Ishikawa (cell line): ENCODE data around the gene DDX41.

Source experiments
- CEBPB ChIP-seq: IDR thresholded peaks from 2 replicates; pipeline ENCODE4 v1.6.1; 2012
- EGR1 ChIP-seq: IDR thresholded peaks from 2 replicates; pipeline ENCODE4 v1.6.1; 2012
- EP300 ChIP-seq: IDR thresholded peaks from 2 replicates; pipeline ENCODE4 v1.6.1; 2012; ENCODE audit warnings: borderline replicate concordance
- FOXM1 ChIP-seq: IDR thresholded peaks from 2 replicates; pipeline ENCODE4 v1.6.1; 2012; ENCODE audit warnings: low read depth, borderline replicate concordance
- NFIC ChIP-seq: IDR thresholded peaks from 2 replicates; pipeline ENCODE4 v1.6.1; 2012
- RAD21 ChIP-seq: IDR thresholded peaks from 2 replicates; pipeline ENCODE4 v1.6.1; 2012; ENCODE audit warnings: low read depth
- REST ChIP-seq: IDR thresholded peaks from 2 replicates; pipeline ENCODE4 v1.6.1; 2012; ENCODE audit warnings: low read depth, mild to moderate bottlenecking
- TAF1 ChIP-seq: IDR thresholded peaks from 2 replicates; pipeline ENCODE4 v1.6.1; 2012; ENCODE audit warnings: low read depth, mild to moderate bottlenecking
- TEAD4 ChIP-seq: IDR thresholded peaks from 2 replicates; pipeline ENCODE4 v1.6.1; 2012
- USF1 ChIP-seq: IDR thresholded peaks from 2 replicates; pipeline ENCODE4 v1.6.1; 2012
- YY1 ChIP-seq: IDR thresholded peaks from 2 replicates; pipeline ENCODE4 v1.6.1; 2012; ENCODE audit warnings: low read depth

- TF ChIP-seq RAD21, result no peak
- TF ChIP-seq USF1, result no peak
- TF ChIP-seq EP300, result no peak
- no peak for TF ChIP-seq REST
- TF ChIP-seq CEBPB, result no peak
- no peak for TF ChIP-seq TAF1
- TF ChIP-seq TEAD4, result no peak
- TF ChIP-seq FOXM1, result no peak
- TF ChIP-seq NFIC, result no peak
- no peak for TF ChIP-seq EGR1
- no peak for TF ChIP-seq YY1
Observed at GRCh38 chr5:177475563-177476427, 41.0 kb downstream of the DDX41 start.
